GM10248 (cell line): Measurements from ENCODE around the gene ERAP2.

Experiments used
- CTCF ChIA-PET: fragments of 300-600 bp; sonication (Branson Sonifier 250); formaldehyde crosslinking; extraction: SDS; loops from one replicate; lab custom pipeline; 2021; ENCODE audit warnings: antibody characterized with exemption; lab: Yijun Ruan, JAX
- POLR2A ChIA-PET: fragments of 350-650 bp; sonication (Branson Sonifier 250); formaldehyde crosslinking; extraction: SDS; loops from one replicate; lab custom pipeline; 2020; ENCODE audit warnings: antibody characterized with exemption; lab: Yijun Ruan, JAX
- DNase-seq: peaks from one replicate; pipeline ENCODE4 v3.0.0; 2012; ENCODE audit errors: extremely low spot score
- TF ChIP-seq, protein P1 (sequence below): IDR thresholded peaks from 2 replicates; pipeline ENCODE4 v1.5.1; 2012; ENCODE audit warnings: mild to moderate bottlenecking, low read depth; ENCODE audit errors: extremely low read depth, missing control alignments, control extremely low read depth

ERAP2 gene

DNA sequence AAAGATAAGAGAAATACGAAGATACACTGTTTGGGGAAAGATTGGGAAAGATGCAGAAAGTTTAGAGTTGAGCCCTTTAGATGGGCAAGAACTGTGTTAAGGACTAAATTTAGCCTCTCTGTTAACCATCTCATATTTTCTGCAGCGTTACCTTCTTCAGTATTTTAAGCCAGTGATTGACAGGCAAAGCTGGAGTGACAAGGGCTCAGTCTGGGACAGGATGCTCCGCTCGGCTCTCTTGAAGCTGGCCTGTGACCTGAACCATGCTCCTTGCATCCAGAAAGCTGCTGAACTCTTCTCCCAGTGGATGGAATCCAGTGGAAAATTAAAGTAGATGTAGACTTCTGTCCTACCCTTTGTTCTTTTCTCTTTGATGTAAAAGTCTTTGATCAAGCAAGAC is 33.1 kb downstream of the ERAP2 start:
- no peak for DNase-seq
- ChIA-PET CTCF (interaction anchor here (1.1 kb wide), 1 partner anchor 41 kb away, joined by 3 read pairs; no protein-coding TSS in a partner anchor), POLR2A (no interaction called here)
- TF ChIP-seq, protein P1, sequence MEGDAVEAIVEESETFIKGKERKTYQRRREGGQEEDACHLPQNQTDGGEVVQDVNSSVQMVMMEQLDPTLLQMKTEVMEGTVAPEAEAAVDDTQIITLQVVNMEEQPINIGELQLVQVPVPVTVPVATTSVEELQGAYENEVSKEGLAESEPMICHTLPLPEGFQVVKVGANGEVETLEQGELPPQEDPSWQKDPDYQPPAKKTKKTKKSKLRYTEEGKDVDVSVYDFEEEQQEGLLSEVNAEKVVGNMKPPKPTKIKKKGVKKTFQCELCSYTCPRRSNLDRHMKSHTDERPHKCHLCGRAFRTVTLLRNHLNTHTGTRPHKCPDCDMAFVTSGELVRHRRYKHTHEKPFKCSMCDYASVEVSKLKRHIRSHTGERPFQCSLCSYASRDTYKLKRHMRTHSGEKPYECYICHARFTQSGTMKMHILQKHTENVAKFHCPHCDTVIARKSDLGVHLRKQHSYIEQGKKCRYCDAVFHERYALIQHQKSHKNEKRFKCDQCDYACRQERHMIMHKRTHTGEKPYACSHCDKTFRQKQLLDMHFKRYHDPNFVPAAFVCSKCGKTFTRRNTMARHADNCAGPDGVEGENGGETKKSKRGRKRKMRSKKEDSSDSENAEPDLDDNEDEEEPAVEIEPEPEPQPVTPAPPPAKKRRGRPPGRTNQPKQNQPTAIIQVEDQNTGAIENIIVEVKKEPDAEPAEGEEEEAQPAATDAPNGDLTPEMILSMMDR, result no peak

DNA sequence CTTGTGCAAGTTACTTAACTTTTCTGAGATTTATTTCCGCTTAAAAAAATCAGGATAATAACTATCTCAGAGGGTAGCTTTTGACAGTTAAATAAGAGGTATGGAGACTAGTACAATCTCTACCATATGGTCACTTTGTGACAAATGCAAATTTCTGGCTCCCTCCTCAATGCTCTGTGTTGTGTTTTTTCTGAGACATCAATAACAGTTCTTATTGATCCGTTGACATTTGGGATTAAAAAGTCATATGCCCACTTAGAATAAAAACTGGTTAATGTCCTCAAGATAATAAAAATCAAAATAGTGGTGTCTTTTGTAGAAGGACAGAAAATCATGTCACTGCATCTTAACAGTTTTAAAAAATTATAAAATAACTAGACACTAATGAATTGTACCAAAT is 34.8 kb downstream of the ERAP2 start:
- no peak for DNase-seq
- TF ChIP-seq, protein P1, result no peak
- ChIA-PET POLR2A (no interaction called here), CTCF (interaction anchor here (1.0 to 1.2 kb wide), 2 partner anchors 10 to 11 kb away, joined by 3 read pairs; no protein-coding TSS in a partner anchor)

DNA sequence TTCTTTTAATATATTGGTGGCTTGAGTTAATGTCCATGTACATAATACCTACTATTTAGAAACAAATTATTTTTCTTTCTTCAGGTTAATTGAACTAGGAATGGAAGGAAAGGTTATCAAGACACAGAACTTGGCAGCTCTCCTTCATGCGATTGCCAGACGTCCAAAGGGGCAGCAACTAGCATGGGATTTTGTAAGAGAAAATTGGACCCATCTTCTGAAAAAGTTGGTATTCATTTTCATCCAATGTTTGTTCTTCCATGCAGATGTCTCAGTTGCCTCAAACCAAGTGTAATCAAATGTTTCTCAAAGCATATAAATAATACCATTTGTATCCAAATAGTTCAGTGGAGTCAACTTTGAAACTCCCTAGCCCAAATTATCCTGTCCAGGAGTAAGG is 36.9 kb downstream of the ERAP2 start:
- DNase-seq, result no peak
- CTCF ChIA-PET, result interaction anchor here (1.1 to 1.6 kb wide), 3 partner anchors 9 to 24 kb away, joined by 3 to 7 read pairs (median 3); no protein-coding TSS in a partner anchor
- POLR2A ChIA-PET, result no interaction called here
- TF ChIP-seq, protein P1, result no peak

DNA sequence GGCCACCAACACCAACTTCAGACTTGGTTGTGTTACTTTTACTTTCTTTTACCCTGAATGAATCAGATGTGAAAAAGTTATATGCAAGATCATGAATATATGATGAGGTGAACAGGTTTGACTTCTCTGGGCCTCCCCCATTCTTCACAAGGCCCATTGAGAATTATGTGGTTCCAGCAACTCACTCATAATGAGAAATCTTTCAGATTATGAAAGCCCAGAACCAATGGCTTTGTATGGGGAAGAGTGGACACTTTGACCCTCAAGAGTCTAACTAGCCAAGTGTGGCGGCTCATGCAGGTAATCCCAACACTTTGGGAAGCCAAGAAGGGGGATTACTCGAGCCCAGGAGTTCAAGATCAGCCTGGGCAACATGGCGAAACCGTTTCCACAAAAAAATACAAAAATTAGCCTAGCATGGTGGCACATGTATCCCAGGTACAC is 43.5 kb downstream of the ERAP2 start:
- ChIA-PET POLR2A (no interaction called here), CTCF (no interaction called here)
- TF ChIP-seq, protein P1, result no peak
- DNase-seq, result peak; percentile 55

DNA sequence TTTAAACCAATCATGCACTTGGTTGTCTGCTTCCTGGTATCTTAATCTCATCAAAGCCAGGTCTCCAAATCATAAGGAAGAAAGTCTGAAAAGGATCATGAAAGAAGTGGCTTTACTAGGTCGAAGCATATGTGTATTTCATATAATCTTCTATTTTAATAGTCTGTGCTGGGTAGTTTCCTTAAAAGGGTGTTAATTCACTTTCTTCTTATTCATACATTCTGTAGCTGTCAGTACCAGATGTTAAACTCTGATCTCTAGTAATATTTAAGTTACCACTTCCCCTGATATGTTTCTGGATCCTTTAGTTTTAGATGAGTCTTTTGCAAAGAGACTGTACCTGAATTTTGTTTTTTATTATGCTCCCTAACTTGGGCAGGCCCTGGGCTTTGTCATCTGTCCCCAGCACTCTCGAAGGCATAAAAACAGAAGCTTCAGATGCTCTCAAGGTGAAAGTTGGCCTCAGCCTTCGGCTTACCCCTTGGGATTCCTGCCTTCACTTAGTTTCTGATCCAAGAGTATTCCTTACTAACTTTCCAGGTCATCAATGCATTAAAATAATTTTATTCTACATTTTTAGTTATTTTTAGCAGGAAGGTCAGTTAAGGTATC is 44.5 kb downstream of the ERAP2 start:
- no peak for DNase-seq
- ChIA-PET CTCF (interaction anchor here (1.3 to 1.5 kb wide), 2 partner anchors 20 to 52 kb away, joined by 3 read pairs; no protein-coding TSS in a partner anchor), POLR2A (no interaction called here)
- TF ChIP-seq, protein P1, result no peak

DNA sequence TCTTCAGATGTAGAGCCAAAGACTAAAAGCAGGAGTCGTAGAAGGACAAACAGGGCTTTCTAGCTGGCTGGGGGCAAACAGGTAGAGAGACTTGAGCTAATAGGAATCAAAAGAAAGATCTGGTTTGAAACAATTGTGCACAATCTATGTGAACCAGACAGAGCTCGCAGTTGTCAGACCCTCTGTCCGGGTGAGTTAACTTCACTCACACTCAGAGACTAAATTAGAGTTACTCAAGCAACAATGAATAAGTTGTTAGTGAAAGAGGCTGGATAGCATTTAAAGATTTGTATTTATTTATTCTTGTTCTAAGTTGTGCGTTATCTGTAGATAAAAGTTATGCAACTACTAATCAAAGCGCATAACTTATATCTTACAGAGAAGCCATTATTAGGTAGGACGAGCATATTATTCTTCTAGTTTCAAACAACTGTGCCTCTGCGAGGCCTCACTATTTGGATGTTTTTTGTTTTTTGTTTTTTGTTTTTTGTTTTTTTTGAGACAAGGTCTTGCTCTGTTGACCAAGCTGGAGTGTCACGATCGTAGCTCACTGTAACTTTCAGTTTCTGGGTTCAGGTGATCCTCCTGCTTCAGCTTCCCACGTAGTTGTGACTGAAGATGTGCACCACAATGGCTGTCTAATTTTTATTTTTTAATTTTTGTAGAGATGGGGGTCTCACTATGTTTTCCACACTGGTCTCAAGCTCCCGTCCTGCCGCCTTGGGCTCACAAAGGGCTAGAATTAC is 46.4 kb downstream of the ERAP2 start:
- no peak for DNase-seq
- CTCF ChIA-PET, result interaction anchor here (1.0 to 2.0 kb wide), 5 partner anchors 10 to 22 kb away, joined by 3 to 7 read pairs (median 3); no protein-coding TSS in a partner anchor
- POLR2A ChIA-PET, result no interaction called here
- TF ChIP-seq, protein P1, result no peak
